Endothelial cell (in vitro differentiated cells): ENCODE measurements around the gene CHCHD5. TPM values are rescaled to one million over a fixed set of nuclear protein-coding genes. Genes with fewer than 3 reads are reported as not detected.
A peak's percentile ranks its signal among the peaks of the same experiment; 100 is the strongest.

Experiments used
- DNase-seq: peaks from one replicate; pipeline ENCODE4 v3.0.0; 2021; ENCODE audit warnings: low spot score
- H3K27ac Mint-ChIP-seq: one replicate; pipeline ENCODE4 v1.8.0; 2021; ENCODE audit warnings: mixed read lengths, inconsistent platforms; ENCODE audit not compliant: unreplicated experiment
- H3K27me3 Mint-ChIP-seq: one replicate; pipeline ENCODE4 v1.8.0; 2021; ENCODE audit warnings: mild to moderate bottlenecking, moderate library complexity, mixed read lengths, inconsistent platforms; ENCODE audit not compliant: unreplicated experiment
- H3K36me3 Mint-ChIP-seq: one replicate; pipeline ENCODE4 v1.8.0; 2021; ENCODE audit warnings: mild to moderate bottlenecking, low read depth, mixed read lengths, inconsistent platforms; ENCODE audit not compliant: unreplicated experiment
- H3K4me1 Mint-ChIP-seq: one replicate; pipeline ENCODE4 v1.8.0; 2021; ENCODE audit warnings: mild to moderate bottlenecking, mixed read lengths, inconsistent platforms; ENCODE audit not compliant: unreplicated experiment
- H3K4me3 Mint-ChIP-seq: one replicate; pipeline ENCODE4 v1.8.0; 2021; ENCODE audit warnings: mild to moderate bottlenecking, mixed read lengths, inconsistent platforms; ENCODE audit not compliant: unreplicated experiment
- H3K9me3 Mint-ChIP-seq: one replicate; pipeline ENCODE4 v1.8.0; 2021; ENCODE audit warnings: mixed read lengths, inconsistent platforms; ENCODE audit not compliant: unreplicated experiment
- CTCF ChIP-seq: fragments of 200-600 bp; sonication (generic); IDR thresholded peaks from one replicate; pipeline ENCODE4 v1.5.0; 2021; ENCODE audit warnings: antibody characterized with exemption; ENCODE audit not compliant: unreplicated experiment
- total RNA-seq: library from RNA; stranded (reverse); fragmentation: NEBNext Ultra II Directional; extraction: Animal tissue kit (Norgen Biotek cat#: 25700); gene quantifications from one replicate; pipeline ENCODE4 v1.2.1, GENCODE V29; 2021; ENCODE audit not compliant: unreplicated experiment

Gene CHCHD5
- total RNA-seq, 1 donor from 2014 or later: 27.4 TPM

- no peaks in the 10 kb centered on the region for H3K9me3 Mint-ChIP-seq
- peaks cover 11% of the 10 kb centered on the region for H3K36me3 Mint-ChIP-seq
- peaks cover 26% of the 10 kb centered on the region for H3K4me1 Mint-ChIP-seq
- TF ChIP-seq CTCF: no peak
- no peak for DNase-seq
- peak overlapping the region; percentile 34 for H3K4me3 Mint-ChIP-seq
- peak overlapping the region; percentile 28 for H3K27ac Mint-ChIP-seq
- H3K27me3 Mint-ChIP-seq: peaks cover 15% of the 10 kb centered on the region
Observed at GRCh38 chr2:112585873-112586464, 1.6 kb downstream of the CHCHD5 start.

GRCh38 chr2:112588611-112589045 lies 4.2 kb downstream of the CHCHD5 start:
- Mint-ChIP-seq H3K9me3 (no peaks in the 10 kb centered on the region), H3K36me3 (peaks cover 15% of the 10 kb centered on the region), H3K27me3 (peaks cover 19% of the 10 kb centered on the region), H3K4me3 (peak overlapping the region; percentile 9), H3K27ac (peak overlapping the region; percentile 72), H3K4me1 (peaks cover 23% of the 10 kb centered on the region)
- no peak for DNase-seq
- TF ChIP-seq CTCF: no peak

GRCh38 chr2:112591413-112591812 lies 7.0 kb downstream of the CHCHD5 start:
- Mint-ChIP-seq H3K27ac (no peak overlapping the region), H3K4me1 (peaks cover 9% of the 10 kb centered on the region), H3K27me3 (peaks cover 7% of the 10 kb centered on the region), H3K4me3 (no peak overlapping the region), H3K36me3 (peaks cover 11% of the 10 kb centered on the region), H3K9me3 (no peaks in the 10 kb centered on the region)
- TF ChIP-seq CTCF: no peak
- DNase-seq: no peak

GRCh38 chr2:112593736-112594135 lies 9.3 kb downstream of the CHCHD5 start:
- Mint-ChIP-seq H3K4me1 (no peaks in the 10 kb centered on the region), H3K27me3 (peaks cover 4% of the 10 kb centered on the region), H3K4me3 (no peak overlapping the region), H3K27ac (no peak overlapping the region), H3K36me3 (peaks cover 8% of the 10 kb centered on the region), H3K9me3 (no peaks in the 10 kb centered on the region)
- no peak for DNase-seq
- no peak for TF ChIP-seq CTCF

GRCh38 chr2:112597537-112598322 lies 13.3 kb downstream of the CHCHD5 start:
- no peak overlapping the region for H3K27ac Mint-ChIP-seq
- DNase-seq: no peak
- H3K9me3 Mint-ChIP-seq: no peaks in the 10 kb centered on the region
- peaks cover 4% of the 10 kb centered on the region for H3K36me3 Mint-ChIP-seq
- H3K27me3 Mint-ChIP-seq: no peaks in the 10 kb centered on the region
- no peak overlapping the region for H3K4me3 Mint-ChIP-seq
- TF ChIP-seq CTCF: no peak
- H3K4me1 Mint-ChIP-seq: no peaks in the 10 kb centered on the region
